WERI-Rb-1 (cell line): ENCODE measurements around the gene CHCHD6.

Experiments used
- DNase-seq: peaks from one replicate; pipeline ENCODE4 v3.0.0-alpha.2; 2020
- H3K27ac ChIP-seq: fragments of 250-450 bp; sonication (Bioruptor Pico); 2 replicates; pipeline ENCODE4 v1.5.1; 2020; ENCODE audit warnings: mild to moderate bottlenecking, moderate library complexity
- H3K27me3 ChIP-seq: fragments of 250-450 bp; sonication (Bioruptor Pico); 2 replicates; pipeline ENCODE4 v1.5.1; 2021; ENCODE audit warnings: mild to moderate bottlenecking, low read depth, moderate library complexity; ENCODE audit not compliant: insufficient read depth, severe bottlenecking
- H3K36me3 ChIP-seq: fragments of 250-450 bp; sonication (Bioruptor Pico); 2 replicates; pipeline ENCODE4 v1.5.1; 2020; ENCODE audit warnings: mild to moderate bottlenecking, moderate library complexity
- H3K4me3 ChIP-seq: 2 replicates; pipeline ENCODE4 v1.5.1; 2011; ENCODE audit warnings: low read depth, mild to moderate bottlenecking, control low read depth, low read length
- H3K9me3 ChIP-seq: fragments of 250-450 bp; sonication (Bioruptor Pico); 2 replicates; pipeline ENCODE4 v1.5.1; 2021; ENCODE audit warnings: mild to moderate bottlenecking, moderate library complexity; ENCODE audit not compliant: severe bottlenecking
- TF ChIP-seq, protein P1 (sequence below): IDR thresholded peaks from 2 replicates; pipeline ENCODE4 v1.5.1; 2011; ENCODE audit warnings: low read depth, mild to moderate bottlenecking, control low read depth, inconsistent platforms, low read length

CHCHD6 gene

DNA sequence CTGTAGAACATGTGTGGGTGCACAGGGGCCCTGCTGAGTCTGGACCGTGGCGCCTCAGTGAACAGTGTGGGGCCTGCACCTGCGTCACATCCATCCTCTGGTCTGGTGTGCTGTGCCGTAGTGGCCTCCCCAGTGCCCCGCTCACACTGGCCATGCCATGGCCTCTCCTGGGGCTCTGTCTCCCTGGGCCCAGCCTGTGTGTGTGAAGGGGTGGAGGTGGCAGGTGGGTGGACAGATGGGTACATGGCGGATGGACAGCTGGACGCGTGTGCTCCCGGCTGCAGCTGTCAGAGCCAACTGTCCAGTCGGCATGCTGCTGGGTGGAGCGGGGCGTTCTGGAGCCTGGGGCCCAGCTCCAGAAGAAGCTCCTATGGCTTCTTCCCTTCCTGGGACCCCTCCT, 296.7 kb downstream of the CHCHD6 start:
- peaks cover 24% of the 10 kb centered on the region for H3K36me3 ChIP-seq
- no peak for DNase-seq
- no peaks in the 10 kb centered on the region for H3K9me3 ChIP-seq
- H3K27me3 ChIP-seq, result no peaks in the 10 kb centered on the region
- H3K4me3 ChIP-seq, result no peak overlapping the region
- TF ChIP-seq, protein P1, sequence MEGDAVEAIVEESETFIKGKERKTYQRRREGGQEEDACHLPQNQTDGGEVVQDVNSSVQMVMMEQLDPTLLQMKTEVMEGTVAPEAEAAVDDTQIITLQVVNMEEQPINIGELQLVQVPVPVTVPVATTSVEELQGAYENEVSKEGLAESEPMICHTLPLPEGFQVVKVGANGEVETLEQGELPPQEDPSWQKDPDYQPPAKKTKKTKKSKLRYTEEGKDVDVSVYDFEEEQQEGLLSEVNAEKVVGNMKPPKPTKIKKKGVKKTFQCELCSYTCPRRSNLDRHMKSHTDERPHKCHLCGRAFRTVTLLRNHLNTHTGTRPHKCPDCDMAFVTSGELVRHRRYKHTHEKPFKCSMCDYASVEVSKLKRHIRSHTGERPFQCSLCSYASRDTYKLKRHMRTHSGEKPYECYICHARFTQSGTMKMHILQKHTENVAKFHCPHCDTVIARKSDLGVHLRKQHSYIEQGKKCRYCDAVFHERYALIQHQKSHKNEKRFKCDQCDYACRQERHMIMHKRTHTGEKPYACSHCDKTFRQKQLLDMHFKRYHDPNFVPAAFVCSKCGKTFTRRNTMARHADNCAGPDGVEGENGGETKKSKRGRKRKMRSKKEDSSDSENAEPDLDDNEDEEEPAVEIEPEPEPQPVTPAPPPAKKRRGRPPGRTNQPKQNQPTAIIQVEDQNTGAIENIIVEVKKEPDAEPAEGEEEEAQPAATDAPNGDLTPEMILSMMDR, result no peak
- peak overlapping the region; percentile 61 for H3K27ac ChIP-seq

DNA sequence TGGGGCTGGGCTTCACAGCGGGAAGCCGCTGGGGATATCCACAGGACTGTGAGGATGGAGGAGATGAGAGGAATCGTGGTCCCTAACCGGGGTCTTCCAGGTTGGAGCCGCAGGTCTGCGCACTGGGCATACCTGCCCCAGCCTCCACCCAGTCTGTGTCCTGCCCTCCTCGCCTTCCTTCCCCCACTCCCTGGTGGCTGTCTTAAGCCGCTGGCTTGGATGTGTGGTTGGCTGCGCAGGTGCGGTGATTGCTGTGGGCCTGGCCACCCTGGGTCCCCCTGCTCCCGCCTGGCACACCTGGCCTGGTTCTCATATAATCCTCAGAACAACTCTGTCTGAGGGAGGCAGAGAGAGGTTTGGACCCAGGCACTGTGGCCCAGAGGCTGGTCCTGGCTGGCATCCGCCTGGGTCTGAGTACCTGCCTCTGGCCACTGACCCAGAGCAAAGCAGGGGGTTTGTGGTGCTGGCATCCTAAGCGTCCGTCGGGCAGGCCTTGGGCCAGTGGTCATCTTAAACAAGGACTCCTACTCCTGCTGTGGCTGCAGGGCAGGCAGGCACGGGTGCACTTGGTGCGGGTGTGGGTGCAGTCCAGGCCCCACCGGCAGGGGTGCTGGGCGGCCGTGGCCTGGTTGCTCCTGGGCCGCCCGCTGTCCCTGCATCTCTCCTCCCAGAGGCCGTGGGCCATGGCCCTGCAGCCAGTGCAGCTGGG, 297.6 kb downstream of the CHCHD6 start:
- Histone ChIP-seq H3K27me3 (no peaks in the 10 kb centered on the region), H3K9me3 (no peaks in the 10 kb centered on the region), H3K4me3 (no peak overlapping the region), H3K36me3 (peaks cover 26% of the 10 kb centered on the region), H3K27ac (peak overlapping the region; percentile 61)
- TF ChIP-seq, protein P1, result no peak
- no peak for DNase-seq

DNA sequence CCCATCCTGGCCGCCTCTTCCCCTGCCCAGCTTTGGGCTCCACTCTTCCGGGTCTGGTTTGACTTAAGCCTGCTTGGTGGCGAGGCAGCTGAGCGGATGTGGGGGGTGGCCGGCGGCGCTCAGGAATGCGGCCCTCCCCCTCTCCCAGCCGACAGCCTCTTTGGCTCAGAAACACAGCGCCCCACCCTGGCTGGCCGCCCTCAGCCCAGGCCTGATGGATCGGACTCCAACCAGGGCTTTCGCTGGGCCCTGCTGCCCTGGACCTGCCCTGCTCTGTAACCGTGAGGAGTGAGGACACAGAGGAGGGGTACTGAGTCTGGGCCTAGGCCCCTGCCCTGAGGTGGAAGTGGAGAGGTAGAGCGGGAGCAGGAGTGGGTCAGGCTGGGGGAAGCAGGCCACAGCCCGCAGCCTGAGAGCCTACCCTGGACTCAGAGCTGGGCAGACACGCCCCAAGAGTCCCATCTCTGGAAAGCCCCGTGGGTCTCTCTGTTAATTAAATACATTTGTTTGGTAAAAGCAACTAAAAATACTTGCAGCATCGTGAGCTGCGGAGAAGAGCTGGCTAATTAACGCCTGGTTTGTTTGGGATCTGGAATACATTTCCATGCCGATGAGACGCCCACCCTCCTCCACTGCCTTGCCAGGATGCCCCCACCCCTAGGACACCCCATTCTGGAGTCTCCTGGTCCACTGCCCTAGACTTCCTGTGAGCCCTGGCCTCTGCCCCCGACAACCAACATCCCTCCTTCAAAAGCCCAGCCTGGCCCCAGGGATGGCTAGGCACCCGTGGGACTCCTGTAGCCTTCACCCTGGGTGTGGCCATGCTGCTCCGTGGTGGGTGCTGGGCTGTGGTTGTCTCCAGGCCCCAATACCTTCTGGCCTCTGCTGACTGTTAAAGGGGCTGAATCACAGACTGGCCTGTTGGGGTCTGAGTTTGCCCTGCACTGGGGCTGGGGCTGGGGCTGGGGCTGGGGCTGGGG, 298.4 kb downstream of the CHCHD6 start:
- DNase-seq, result peak; percentile 90
- TF ChIP-seq, protein P1, result peak; percentile 82
- Histone ChIP-seq H3K27ac (peak overlapping the region; percentile 61), H3K36me3 (peaks cover 28% of the 10 kb centered on the region), H3K27me3 (no peaks in the 10 kb centered on the region), H3K4me3 (no peak overlapping the region), H3K9me3 (no peaks in the 10 kb centered on the region)

DNA sequence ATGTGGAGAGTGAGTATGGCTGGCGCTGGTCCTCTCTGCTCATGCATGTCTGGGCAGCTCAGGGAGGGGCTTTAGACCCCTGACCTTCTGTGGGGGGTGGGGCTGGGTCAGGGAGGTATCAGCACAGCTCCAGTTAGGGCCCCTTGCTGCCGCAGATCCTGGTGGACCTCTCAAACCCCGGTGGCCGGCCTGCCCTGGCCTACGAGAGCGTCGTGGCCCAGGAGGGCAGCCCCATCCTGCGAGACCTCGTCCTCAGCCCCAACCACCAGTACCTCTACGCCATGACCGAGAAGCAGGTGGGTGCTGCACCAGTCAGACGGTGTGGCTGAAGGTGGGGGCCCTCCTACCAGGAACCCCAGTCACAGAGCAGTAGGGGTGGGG, 299.1 kb downstream of the CHCHD6 start:
- no peak for DNase-seq
- Histone ChIP-seq H3K27ac (no peak overlapping the region; the same call in 1 of the 2 replicates), H3K9me3 (no peaks in the 10 kb centered on the region), H3K36me3 (peaks cover 30% of the 10 kb centered on the region), H3K4me3 (no peak overlapping the region), H3K27me3 (no peaks in the 10 kb centered on the region)
- TF ChIP-seq, protein P1, result no peak

DNA sequence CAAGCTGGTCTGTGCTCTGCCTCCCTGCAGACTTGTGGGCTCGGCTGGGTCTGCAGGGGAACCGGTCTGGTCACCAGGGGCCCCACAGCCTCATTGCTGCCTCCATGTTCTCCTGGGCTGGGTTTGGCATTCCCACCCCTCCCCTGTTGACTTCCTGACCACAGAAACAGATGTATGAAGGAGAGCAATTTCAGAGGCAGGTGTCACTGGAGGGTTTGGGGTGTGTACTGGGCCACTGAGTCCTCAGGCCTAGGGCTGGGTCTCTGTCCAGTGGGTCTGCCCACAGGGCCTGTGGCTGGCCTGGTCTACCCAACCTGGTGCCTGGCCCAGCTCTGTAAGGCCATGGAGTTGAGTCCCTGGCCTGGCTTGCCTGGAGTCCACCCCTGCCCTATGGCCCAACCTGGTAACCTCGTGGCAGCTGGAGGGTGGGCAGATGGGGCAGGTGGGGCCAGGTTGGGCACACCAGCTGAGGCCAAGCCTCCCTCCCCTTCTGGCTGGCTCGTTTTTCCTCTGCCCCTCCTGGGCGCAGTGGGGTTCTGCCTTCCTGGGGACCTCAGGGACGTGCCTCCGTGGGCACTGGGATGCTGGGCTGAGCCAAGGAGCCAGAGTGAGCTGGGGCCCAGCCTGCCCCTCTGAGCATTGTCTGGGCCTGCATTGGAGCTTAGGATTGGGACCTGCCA, 299.7 kb downstream of the CHCHD6 start:
- no peaks in the 10 kb centered on the region for H3K9me3 ChIP-seq
- H3K27me3 ChIP-seq, result no peaks in the 10 kb centered on the region
- TF ChIP-seq, protein P1, result no peak
- no peak for DNase-seq
- peaks cover 32% of the 10 kb centered on the region for H3K36me3 ChIP-seq
- H3K4me3 ChIP-seq, result no peak overlapping the region
- no peak overlapping the region; the same call in 1 of the 2 replicates for H3K27ac ChIP-seq
